ENCODE results near the gene VRK1.

VRK1 gene

GRCh38 chr14:96826818-96827217, 29.6 kb downstream of the VRK1 start:
- DNase-seq (ENCODE audit: low spot score), result no peak

- no peak for DNase-seq (ENCODE audit: low spot score)
Observed at GRCh38 chr14:96827290-96827689, 30.1 kb downstream of the VRK1 start.

- DNase-seq (ENCODE audit: low spot score), result no peak
Observed at GRCh38 chr14:96829791-96830190, 32.6 kb downstream of the VRK1 start.

GRCh38 chr14:96830946-96831345, 33.8 kb downstream of the VRK1 start:
- DNase-seq (ENCODE audit: low spot score), result no peak

DNA sequence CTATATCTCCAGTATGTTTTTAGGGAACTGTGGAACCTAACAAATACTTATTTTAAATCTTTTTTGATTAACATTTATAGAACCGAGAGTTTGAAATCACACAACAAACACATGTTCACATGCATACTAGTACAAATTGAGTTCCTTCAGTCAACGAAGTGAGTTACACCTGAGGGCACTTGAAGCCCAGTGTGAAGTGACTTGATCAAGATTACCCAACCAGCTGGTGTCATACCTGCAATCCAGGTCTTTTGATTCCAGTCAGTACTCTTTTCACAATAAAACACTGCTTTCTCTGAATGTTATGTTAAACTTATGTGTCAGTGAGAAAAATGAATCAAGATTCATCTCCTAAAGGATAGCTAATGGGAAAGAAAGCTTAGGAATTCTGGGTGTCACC, 35.2 kb downstream of the VRK1 start:
- DNase-seq (ENCODE audit: low spot score), result no peak

- no peak for DNase-seq (ENCODE audit: low spot score)
Observed at GRCh38 chr14:96838449-96838848, 41.3 kb downstream of the VRK1 start.

DNA sequence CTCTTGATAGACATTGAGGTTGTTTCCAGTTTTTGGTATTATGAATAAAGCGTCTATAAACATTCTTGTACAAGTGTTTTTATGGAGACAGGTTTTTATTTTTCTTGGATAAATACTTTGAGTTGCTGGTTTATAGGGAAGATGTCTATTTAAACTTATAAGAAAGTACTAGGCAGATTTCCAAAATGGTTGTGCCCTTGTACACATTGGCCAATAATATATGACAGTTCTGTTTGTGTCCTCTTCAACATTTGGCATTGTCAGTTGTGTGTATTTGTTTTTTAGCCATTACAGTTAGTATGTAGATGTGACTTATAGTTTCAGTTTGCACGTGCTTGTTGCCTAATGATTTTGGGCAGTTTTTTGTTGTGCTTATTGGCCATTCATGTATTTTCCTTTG, 42.1 kb downstream of the VRK1 start:
- DNase-seq (ENCODE audit: low spot score), result no peak

GRCh38 chr14:96843137-96843536, 46.0 kb downstream of the VRK1 start:
- no peak for DNase-seq (ENCODE audit: low spot score)

DNA sequence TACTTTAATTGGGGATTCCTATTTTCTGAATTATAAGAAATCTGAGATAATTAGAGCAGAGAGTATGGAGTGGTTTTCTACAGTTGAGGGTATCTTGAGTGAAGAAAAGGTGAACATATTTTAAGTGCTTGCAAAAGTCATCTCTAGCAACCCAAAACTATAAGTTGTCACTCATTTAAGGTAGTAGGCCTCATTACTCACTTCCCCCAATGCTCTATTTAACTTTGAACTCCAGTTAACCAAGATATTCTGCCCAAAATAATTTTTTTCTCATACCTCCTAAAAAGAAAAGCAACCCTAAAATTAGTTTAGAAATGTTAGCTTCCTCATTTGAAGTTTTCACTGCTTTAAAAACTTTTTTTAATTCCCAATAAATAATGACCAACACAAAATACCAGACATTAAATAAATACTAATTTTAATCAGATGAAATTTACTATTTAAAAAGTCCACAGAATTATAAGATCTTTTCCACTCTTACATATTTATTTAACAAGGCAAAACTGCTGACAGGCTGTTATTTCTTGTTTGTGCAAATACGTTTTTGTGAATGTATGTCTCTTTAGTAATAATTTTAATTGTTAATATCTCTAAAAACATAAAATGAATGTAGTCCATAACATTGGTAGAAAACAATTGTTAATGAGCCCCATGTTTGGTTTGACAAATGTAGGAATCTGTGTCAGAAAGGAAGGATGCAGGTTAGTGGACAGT, 47.8 kb downstream of the VRK1 start:
- no peak for DNase-seq (ENCODE audit: low spot score)

- DNase-seq (ENCODE audit: low spot score), result no peak
Observed at GRCh38 chr14:96847451-96847850, 50.3 kb downstream of the VRK1 start.

DNA sequence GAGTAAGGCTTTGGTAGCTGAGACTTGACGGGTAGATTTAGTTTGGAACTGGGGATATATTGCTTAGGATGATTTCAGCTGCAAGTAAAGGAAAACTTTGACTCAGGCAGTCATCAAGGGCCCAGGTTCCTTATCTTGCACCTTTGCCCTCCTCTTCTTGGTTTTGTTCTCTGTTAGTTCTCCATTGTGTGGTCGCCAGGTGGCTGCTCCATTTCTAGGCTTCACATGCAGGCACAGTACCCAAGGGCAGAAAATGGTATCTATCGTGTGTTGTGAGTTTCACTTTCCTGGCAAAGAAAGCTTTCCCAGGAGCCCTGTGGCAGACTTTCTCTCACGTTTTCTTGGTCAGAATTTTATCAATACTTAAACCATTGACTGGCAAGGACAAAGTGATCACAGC, 50.8 kb downstream of the VRK1 start:
- DNase-seq (ENCODE audit: low spot score), result no peak

- DNase-seq (ENCODE audit: low spot score), result no peak
Observed at GRCh38 chr14:96849733-96850132, 52.6 kb downstream of the VRK1 start.

GRCh38 chr14:96851694-96852381, 54.7 kb downstream of the VRK1 start:
- DNase-seq (ENCODE audit: low spot score), result no peak

DNA sequence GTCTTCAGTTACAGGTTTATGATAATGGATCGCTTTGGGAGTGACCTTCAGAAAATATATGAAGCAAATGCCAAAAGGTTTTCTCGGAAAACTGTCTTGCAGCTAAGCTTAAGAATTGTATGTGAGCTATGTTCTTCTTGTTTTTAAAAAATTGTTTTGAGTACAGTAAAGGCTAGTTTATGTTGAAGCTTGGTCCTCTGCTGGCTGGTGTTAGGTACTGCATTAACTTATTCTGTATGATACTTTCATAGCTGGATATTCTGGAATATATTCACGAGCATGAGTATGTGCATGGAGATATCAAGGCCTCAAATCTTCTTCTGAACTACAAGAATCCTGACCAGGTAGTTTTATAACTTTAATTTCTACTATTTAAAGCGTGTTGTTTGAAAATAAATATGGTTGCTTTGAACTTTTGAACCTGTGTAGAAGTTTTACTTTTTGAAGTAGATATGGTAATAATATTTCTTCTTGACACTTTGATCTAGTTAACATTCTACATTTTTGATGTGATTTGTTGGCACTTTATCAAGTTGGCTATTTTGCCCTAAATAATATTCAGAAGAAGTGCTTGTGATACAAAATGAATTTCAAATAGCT, 55.7 kb downstream of the VRK1 start:
- peak; percentile 55 for DNase-seq (ENCODE audit: low spot score)

DNA sequence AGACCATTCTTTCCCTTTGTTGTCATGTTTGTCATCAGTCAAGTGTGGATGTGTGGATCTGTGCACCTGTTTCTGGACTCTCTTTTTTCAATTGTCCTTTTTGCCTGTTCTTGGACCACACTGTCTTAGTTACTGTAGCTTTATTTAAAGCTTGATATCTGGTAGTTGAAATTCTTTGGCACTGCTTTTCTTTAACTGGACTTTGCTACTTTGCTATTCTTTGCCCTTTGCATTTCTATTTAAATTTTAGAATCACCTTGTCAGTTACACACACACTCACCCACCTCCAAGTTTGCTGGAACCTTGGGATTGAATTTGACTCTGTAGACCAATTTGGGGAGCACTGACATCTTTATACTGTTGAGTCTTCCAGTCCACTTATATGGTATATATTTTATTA, 61.5 kb downstream of the VRK1 start:
- DNase-seq (ENCODE audit: low spot score), result no peak

GRCh38 chr14:96861568-96862310, 64.6 kb downstream of the VRK1 start:
- no peak for DNase-seq (ENCODE audit: low spot score)

- no peak for DNase-seq (ENCODE audit: low spot score)
Observed at GRCh38 chr14:96863327-96863985, 66.3 kb downstream of the VRK1 start.

DNA sequence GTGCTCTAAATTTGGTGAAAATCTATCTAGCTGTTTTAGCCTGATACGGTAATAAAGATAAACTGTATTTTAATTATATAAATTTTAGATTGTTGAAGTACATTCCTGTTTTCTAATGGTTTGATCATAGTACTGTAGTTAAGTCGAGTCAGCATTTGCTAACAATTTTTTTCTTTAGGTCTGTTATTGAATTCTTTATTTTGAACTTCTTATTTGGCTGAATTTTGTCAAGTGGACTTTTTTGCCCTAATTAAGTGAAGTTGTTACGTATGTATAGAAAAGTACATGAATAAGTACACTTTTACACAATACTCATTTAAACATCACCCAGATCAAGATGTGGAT, 66.8 kb downstream of the VRK1 start:
- DNase-seq (ENCODE audit: low spot score), result no peak

DNA sequence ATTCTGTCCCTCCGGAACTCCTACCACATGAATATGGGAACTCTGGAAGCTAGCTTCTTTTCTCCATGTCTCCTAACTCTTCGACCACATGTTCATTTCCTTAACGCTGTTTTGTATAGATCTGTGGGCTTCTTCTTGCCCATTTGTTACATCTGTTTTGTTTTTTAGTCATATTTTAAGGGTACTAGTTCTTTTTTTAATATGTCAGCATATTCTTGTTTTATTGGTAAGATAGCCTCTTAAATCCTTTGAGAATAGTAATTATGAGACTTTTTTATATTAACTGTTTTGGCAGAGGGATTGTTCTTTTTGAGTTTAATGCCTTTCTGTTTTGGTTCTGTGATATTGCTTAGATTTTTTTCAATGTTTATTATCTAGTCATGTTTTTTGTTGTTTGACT, 70.5 kb downstream of the VRK1 start:
- no peak for DNase-seq (ENCODE audit: low spot score)

- no peak for DNase-seq (ENCODE audit: low spot score)
Observed at GRCh38 chr14:96874127-96874526, 76.9 kb downstream of the VRK1 start.

GRCh38 chr14:96876747-96877146, 79.6 kb downstream of the VRK1 start:
- no peak for DNase-seq (ENCODE audit: low spot score)

DNA sequence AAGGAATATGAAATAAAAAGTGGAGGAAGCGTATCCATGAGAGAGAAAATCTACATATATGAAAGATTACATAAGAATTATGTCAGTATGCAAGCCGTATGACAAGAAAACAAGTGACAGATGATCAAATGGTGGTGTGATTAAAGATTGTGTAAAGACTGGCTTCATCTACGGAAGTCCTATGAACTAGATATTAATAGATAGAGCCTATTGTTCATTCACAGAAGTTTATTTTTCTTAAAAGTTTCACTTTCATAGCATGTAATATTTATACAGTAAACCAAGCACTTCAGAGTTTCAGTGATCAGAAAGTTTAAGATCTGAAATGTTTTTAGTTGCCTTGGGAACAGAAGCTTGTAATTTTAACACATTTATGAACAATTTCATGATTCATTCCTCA, 84.5 kb downstream of the VRK1 start:
- DNase-seq (ENCODE audit: low spot score), result no peak
